K562 (cell line): ENCODE measurements around the gene AXIN2. TPM values are rescaled to one million over a fixed set of nuclear protein-coding genes. Genes with fewer than 3 reads are reported as not detected.

Experiments used
- ATAC-seq: fragments of 200-7000 bp; cut with Tn5 transposase; 3 replicates; pipeline ENCODE4 v1.9.1; 2020; ENCODE audit warnings: moderate library complexity
- BruUV-seq: library from RNA; stranded (reverse); fragments of 400-500 nt; replicated peaks from 2 replicates; lab custom pipeline; 2021; lab: Mats Ljungman, UMichigan
- CTCF ChIA-PET: fragments of 300-600 bp; formaldehyde crosslinking; extraction: SDS; loops from one replicate; lab custom pipeline; 2021; ENCODE audit warnings: low intra/inter-chr PET ratio; lab: Yijun Ruan, JAX
- POLR2A ChIA-PET: fragments of 300-600, 350-650 bp; sonication (Branson Sonifier 250); formaldehyde crosslinking; extraction: SDS; loops from one replicate; lab custom pipeline; 2021; ENCODE audit warnings: antibody characterized with exemption, inconsistent platforms; lab: Yijun Ruan, JAX
- DNase-seq, 4 experiments: peaks; one replicate each; pipeline versions ENCODE4 v3.0.0 to v3.0.0-alpha.2; 2011 to 2018; ENCODE audit warnings: low spot score in 3 of 4, mixed read lengths in 3 of 4; ENCODE audit errors: extremely low read depth in 1 of 4
- FAIRE-seq: peaks from 2 replicates; lab custom pipeline; 2011; peaks lifted over from hg19 to GRCh38; lab: Jason Lieb, UNC
- H2AFZ ChIP-seq: 2 replicates; pipeline ENCODE4 v1.6.0; 2011; ENCODE audit warnings: low read depth, low read length, control low read depth, inconsistent platforms
- H3K27ac ChIP-seq: fragments of 200-600 bp; 3 replicates; pipeline ENCODE4 v1.8.0; 2011; ENCODE audit warnings: low read depth, mild to moderate bottlenecking, control low read depth, inconsistent platforms, low read length, moderate library complexity, mixed read lengths; ENCODE audit errors: extremely low read depth
- H3K27me3 ChIP-seq, 2 experiments: fragments of 300-600 bp in 1 of 2; 2 replicates in 1 of 2; 3 replicates in 1 of 2; pipeline versions ENCODE4 v1.6.0 to v1.8.0; 2011; ENCODE audit warnings: inconsistent platforms in 2 of 2, low read length in 2 of 2, mild to moderate bottlenecking in 1 of 2, mixed read lengths in 1 of 2, moderate library complexity in 1 of 2; ENCODE audit not compliant: control insufficient read depth in 2 of 2, insufficient read depth in 2 of 2
- H3K36me3 ChIP-seq: fragments of 300-600 bp; 3 replicates; pipeline ENCODE4 v1.8.0; 2011; ENCODE audit warnings: mild to moderate bottlenecking, low read length, inconsistent platforms; ENCODE audit not compliant: control insufficient read depth, insufficient read depth
- H3K4me1 ChIP-seq, 2 experiments: fragments of 200-600 bp in 1 of 2; replicated peaks in 1 of 2; 2 replicates in 1 of 2; 3 replicates in 1 of 2; pipeline versions ENCODE4 v1.5.1 to v1.8.0; 2011; ENCODE audit warnings: inconsistent platforms in 2 of 2, low read length in 2 of 2, mild to moderate bottlenecking in 1 of 2, mixed read lengths in 1 of 2, moderate library complexity in 1 of 2; ENCODE audit not compliant: control insufficient read depth in 2 of 2, insufficient read depth in 2 of 2
- H3K4me2 ChIP-seq: 2 replicates; pipeline ENCODE4 v1.6.1; 2011; ENCODE audit warnings: low read length, control low read depth, inconsistent platforms, mixed read lengths; ENCODE audit not compliant: insufficient read depth
- H3K4me3 ChIP-seq: fragments of 200-600 bp; sonication (generic), shearing (Covaris generic); 2 replicates; pipeline ENCODE4 v1.5.1; 2016; ENCODE audit warnings: control low read depth, inconsistent platforms
- H3K79me2 ChIP-seq: fragments of 200-600 bp; 3 replicates; pipeline ENCODE4 v1.8.0; 2011; ENCODE audit warnings: low read length, inconsistent platforms; ENCODE audit not compliant: control insufficient read depth, insufficient read depth
- H3K9ac ChIP-seq, 2 experiments: 2 replicates each; pipeline versions ENCODE4 v1.6.0 to v1.6.1; 2011; ENCODE audit warnings: low read depth in 2 of 2, low read length in 2 of 2, control low read depth in 1 of 2, inconsistent platforms in 1 of 2, mild to moderate bottlenecking in 1 of 2, mixed read lengths in 1 of 2; ENCODE audit not compliant: insufficient read depth in 1 of 2
- H3K9me1 ChIP-seq: one replicate; pipeline ENCODE4 v1.6.0; 2011; ENCODE audit warnings: inconsistent platforms, mild to moderate bottlenecking, low read length, moderate library complexity; ENCODE audit not compliant: control insufficient read depth, insufficient read depth
- H3K9me3 ChIP-seq: replicated peaks from 2 replicates; pipeline ENCODE4 v1.5.1; 2011; ENCODE audit warnings: low read depth, low read length, inconsistent platforms; ENCODE audit not compliant: control insufficient read depth, insufficient read depth
- H4K20me1 ChIP-seq: replicated peaks from 2 replicates; pipeline ENCODE4 v1.6.1; 2011; ENCODE audit warnings: low read length, inconsistent platforms, mixed read lengths; ENCODE audit not compliant: control insufficient read depth, insufficient read depth
- HNRNPH1 ChIP-seq: fragments of 200-400 bp; formaldehyde crosslinking; optimal IDR thresholded peaks from 2 replicates; pipeline ENCODE3; 2017; ENCODE audit warnings: low read depth, mild to moderate bottlenecking, low read length, moderate library complexity
- MTF1 ChIP-seq: fragments of 250-450 bp; sonication (Bioruptor Pico); IDR thresholded peaks from 2 replicates; pipeline ENCODE4 v1.9.0; 2021; ENCODE audit warnings: moderate library complexity, mild to moderate bottlenecking, inconsistent platforms, borderline replicate concordance
- PTRF ChIP-seq: fragments of 450-650 bp; IDR thresholded peaks from 2 replicates; pipeline ENCODE4 v1.6.1; 2016; ENCODE audit warnings: mild to moderate bottlenecking, missing genetic modification characterization, missing compliant biosample characterization
- XRCC5 ChIP-seq: fragments of 200-400 bp; formaldehyde crosslinking; IDR thresholded peaks from 2 replicates; pipeline ENCODE4 v1.6.1; 2017; ENCODE audit warnings: low read depth, mild to moderate bottlenecking, low read length
- ZBTB17 ChIP-seq: fragments of 450-650 bp; formaldehyde crosslinking; IDR thresholded peaks from 2 replicates; pipeline ENCODE4 v1.4.0; 2020; ENCODE audit warnings: mild to moderate bottlenecking
- ZNF780A ChIP-seq: fragments of 250-450 bp; sonication (Bioruptor Pico); IDR thresholded peaks from 2 replicates; pipeline ENCODE4 v1.5.0; 2021; ENCODE audit warnings: mild to moderate bottlenecking
- WGBS: fragments of 100-300 bp; shearing (Covaris generic); methylation state at CpG from one replicate; pipeline ENCODE4 v1.1.6; 2016; ENCODE audit warnings: low coverage, mixed read lengths; ENCODE audit not compliant: insufficient coverage; ENCODE audit errors: missing lambda C conversion rate; 5-methylcytosine and 5-hydroxymethylcytosine counted together
- in situ Hi-C: fragments of 300-500 bp; cut with MboI; formaldehyde crosslinking; loops from 4 replicates; pipeline ENCODE4 v1.15.0; 2018; ENCODE audit warnings: inconsistent platforms, mixed read lengths
- intact Hi-C: fragments of 100-400 bp; cut with micrococcal nuclease; formaldehyde crosslinking; loops from 2 replicates; pipeline ENCODE4 v1.14.2; 2022
- polyA plus RNA-seq, 8 experiments: library from polyadenylated mRNA; depleted of rRNA in 4 of 8; stranded (reverse) in 5 of 8; unstranded in 3 of 8; fragments of >200 nt; fragmentation: Nextera tagmentation in 2 of 8; fragmentation: Illumina TruSeq in 1 of 8; extraction: Ambion mirVana in 2 of 8; extraction: Trizol in 1 of 8; gene quantifications; 2 replicates each; pipeline versions ENCODE4 v1.2.1 to v1.2.3, GENCODE V29; 2011 to 2014; ENCODE audit warnings: inconsistent platforms in 1 of 8, missing spikeins in 1 of 8
- total RNA-seq, 7 experiments: library from RNA; depleted of rRNA in 6 of 7; stranded (reverse); fragments of >200 nt in 6 of 7; fragmentation: Illumina TruSeq in 2 of 7; extraction: Trizol in 2 of 7; gene quantifications; 2 replicates each; pipeline versions ENCODE4 v1.2.1 to v1.2.3, GENCODE V29; 2011 to 2021; ENCODE audit warnings: low replicate concordance in 1 of 7

The AXIN2 gene
- total and polyA plus RNA-seq, 9 of the 15 experiments (the other 6 are each of a cell fraction or from before 2014, with no cell fraction given), result 0.21 to 3.3 (median 1.2) TPM

- CTCF ChIA-PET, result no interaction called here
- Histone ChIP-seq H3K9me1 (no peaks in the 10 kb centered on the region), H3K4me1 (no peaks in the 10 kb centered on the region), H3K27ac (no peak overlapping the region), H4K20me1 (0 out of 2 replicates have a peak, but pooled peaks cover 4% of the 10 kb centered on the region), H3K4me3 (no peak overlapping the region), H3K4me2 (no peak overlapping the region), H3K36me3 (no peaks in the 10 kb centered on the region), H3K9ac (no peak overlapping the region; a peak in 1 of 4 replicates), H3K9me3 (no peaks in the 10 kb centered on the region), H2AFZ (no peak overlapping the region), H3K79me2 (no peaks in the 10 kb centered on the region), H3K27me3 (peaks cover 0 to 38% of the 10 kb centered on the region in 2 experiments; a peak in 3 of 5 replicates)
- no TSS peak for BruUV-seq
- DNase-seq (no peak), ATAC-seq (no peak), FAIRE-seq (no peak)
- intact Hi-C loops, result no loop called here
- 0% methylated on average over 9 of the region's 10 CpGs for WGBS
- POLR2A ChIA-PET, result interaction anchor here (0.6 to 0.7 kb wide), 2 partner anchors 17 to 608 kb away, joined by 3 to 4 read pairs; no protein-coding TSS in a partner anchor
- TF ChIP-seq MTF1 (CRISPR knock-in tag) (no peak), PTRF (tag) (no peak), XRCC5 (no peak), ZNF780A (CRISPR knock-in tag) (no peak), HNRNPH1 (no peak), ZBTB17 (CRISPR knock-in tag) (no peak)
- in situ Hi-C loops, result no loop called here
These were observed 22.6 kb upstream of the AXIN2 start for GRCh38 chr17:65583921-65584603.
